ENCODE data around the gene HSPA12A.
"Not testable (repeated sequence)": the region's sequence is repeated elsewhere in the genome, so short reads cannot be mapped to it uniquely, and the experiment has no call there.

Gene HSPA12A

DNA sequence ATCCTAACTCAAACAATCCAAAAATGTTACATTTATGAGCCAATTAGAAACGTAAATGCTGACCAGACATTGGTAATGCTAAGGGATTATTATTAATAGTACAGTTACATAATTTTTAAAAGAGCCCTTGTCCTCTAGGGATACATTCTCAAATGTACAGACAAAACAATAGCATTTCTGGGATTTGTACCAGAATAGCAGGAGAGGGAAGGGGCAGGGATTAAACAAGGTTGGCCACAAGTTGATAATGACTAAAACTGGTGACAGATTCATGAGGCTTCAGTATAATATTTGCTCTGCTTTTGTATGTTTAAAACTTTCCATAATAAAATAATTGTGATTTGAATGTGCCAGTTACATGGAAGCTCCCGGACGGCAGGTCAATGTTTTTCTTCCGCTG is 27.0 kb downstream of the HSPA12A start:
- no peak for DNase-seq (ENCODE audit: low read depth)

DNA sequence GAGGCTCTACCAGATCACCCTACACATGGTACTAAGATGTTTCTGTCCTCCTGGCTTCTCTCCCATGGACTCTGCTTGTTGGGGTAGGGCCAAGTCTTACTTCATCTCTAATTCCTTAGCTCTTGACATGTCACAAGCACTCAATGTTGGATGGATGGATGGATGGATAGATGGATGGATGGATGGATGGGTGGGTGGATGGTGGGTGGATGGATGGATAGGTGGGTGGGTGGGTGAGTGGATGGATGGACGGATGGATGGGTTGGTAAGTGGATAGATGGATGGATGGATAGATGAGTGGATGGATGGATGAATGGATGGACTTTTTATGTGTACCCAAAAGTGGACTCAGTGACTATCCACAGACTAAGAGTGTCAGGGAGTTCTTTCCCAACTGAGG is 28.5 kb downstream of the HSPA12A start:
- DNase-seq (ENCODE audit: low read depth): no peak

DNA sequence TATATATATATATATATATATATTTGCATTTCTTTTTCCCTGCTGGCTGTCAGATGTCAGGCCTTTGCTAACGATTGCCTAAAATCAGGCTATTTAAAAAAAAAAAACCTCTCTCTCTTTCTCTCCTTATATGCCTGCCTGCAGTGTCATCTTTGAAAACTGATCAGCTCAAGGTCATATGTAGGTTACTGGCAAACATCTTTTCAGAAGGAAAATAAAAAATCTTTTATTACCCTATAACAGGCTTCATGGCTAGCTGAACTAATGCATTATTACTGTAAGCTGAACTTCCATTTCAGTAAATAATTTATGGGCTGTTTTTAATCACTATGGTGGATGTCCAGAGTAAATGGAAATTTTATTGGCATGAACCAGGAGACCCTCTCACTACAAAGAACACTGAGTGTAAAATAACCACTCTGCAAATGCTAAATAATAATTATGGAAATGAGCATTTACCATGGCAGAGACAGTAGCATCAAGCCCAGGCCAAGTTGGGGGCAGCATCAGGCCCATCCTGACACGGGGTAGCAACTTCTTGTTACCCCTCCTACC is 29.3 kb downstream of the HSPA12A start:
- DNase-seq (ENCODE audit: low read depth): no peak

DNA sequence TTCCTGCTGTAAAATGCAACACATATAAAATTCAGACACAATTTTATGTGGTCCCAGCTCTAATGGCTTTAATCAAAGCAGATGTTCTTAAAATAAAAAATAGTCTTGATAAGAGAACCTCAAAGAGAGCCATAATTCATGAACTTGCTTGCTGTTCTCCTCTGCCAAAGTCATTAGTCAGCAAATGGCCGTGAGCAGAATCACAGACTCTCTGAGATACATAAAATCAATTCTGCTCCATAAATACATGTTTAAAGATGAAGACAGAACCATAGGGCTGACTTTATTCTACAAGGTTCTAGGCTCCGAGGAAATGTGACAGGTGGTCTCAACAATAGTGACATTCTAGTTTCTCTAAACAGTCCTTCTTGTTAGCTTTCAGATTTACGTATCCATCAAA is 29.8 kb downstream of the HSPA12A start:
- DNase-seq (ENCODE audit: low read depth): no peak

DNA sequence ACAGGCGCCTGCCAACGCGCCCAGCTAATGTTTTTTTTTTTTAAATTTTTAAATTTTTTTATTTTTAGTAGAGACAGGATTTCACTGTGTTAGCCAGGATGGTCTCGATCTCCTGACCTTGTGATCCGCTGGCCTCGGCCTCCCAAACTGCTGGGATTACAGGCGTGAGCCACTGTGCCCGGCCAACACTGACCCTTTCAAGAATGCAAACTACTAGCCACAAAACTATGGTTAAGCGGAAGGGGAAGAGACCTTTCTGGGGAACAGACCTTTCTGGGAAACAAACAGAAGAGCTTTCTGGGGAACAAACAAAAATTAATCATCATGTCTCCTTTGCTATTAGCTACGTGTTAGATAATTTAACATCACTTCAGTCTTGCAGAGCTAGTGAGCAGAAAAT is 30.6 kb downstream of the HSPA12A start:
- not testable (repeated sequence) for DNase-seq (ENCODE audit: low read depth)

DNA sequence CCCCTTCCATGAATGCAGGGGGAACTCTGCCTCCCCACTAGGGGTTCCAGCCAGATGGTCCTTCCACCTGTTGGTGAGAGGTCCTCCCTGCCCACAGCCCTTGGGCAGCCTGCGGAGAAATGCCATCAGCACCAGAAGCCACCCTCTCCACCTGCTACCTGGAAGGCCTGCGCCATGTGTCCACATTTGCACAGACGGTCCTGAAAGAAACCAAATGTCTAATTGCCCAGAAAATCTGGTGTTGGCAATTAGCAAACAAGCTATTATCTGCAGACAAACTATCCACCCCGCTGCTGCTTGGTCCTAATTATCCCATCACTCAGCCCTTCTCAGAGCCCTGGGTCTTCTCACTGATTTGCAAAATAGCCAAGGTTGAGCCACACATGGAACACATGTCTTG is 32.3 kb downstream of the HSPA12A start:
- no peak for DNase-seq (ENCODE audit: low read depth)

DNA sequence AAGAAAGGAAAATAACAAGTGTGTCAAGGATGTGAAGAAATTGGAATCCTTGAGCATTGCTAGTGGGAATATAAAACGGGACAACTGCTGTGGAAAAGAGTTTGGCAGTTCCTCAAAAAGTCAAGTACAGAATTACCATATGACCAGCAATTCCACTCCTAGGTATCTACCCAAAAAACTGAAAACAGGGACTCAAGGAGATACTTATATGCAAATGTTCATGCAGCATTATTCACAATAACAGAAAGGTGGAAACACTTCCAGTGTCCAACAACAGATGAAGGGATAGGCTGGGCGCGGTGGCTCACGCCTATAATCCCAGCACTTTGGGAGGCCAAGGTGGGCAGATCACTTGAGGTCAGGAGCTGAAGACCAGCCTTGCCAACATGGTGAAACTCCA is 33.5 kb downstream of the HSPA12A start:
- DNase-seq (ENCODE audit: low read depth): no peak

DNA sequence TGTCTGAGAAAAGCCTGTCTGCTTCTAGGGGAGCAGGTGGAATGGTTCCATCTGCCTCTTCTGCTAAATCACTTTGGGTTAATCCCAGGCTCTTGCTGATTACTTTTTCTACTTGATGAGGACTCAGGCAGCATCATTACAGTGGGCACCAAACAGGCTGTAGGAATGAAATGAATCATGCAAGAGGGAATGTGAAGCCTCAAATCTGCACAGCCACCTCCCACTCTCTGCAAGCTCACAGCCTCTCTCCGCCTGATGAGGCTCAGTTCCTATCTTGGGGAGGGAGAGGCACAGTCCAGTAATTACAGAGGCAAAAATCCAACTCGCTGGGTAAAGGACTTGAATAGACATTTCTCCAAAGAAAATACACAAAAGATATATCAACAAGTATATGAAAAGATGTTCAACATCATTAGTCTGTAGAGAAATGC is 34.0 kb downstream of the HSPA12A start:
- DNase-seq (ENCODE audit: low read depth): no peak

DNA sequence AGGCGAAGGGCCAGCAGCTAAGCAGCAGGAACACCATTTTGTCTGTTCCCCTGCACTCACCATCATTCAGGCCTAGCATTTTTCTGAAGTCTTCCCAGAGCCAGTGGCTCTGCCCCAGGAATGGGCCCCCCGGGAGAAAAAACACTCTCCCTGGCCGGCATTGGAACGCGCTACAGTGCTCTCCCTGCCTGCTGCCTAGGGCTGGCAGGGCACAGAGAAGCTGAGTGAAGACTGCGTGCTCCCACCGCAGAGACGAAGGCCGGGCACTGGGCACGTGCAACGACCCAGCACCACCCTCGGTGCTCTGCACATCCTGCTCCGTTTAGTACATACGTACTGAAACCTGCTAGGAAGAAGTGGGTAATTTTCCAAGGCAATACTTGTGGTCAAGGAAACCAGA is 34.4 kb downstream of the HSPA12A start:
- no peak for DNase-seq (ENCODE audit: low read depth)

DNA sequence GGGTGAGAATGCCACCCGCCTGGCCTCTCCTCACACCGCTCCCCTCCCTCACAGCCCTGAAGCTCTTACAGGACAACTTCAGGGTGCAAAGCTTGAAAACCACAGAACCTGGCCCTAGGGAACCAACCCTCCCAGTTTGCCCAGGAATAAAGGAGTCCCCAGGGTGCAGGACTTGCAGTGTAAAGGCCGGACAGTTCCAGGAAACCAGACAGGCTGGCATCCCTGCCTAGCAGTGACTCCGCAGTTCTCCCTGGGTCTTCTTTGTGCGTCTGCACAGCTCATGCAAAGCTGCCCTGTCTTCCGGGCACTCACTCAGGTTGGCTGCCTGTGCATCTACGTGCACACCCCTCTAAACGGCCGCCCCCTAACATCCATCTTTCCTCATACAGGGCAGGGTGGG is 36.1 kb downstream of the HSPA12A start:
- no peak for DNase-seq (ENCODE audit: low read depth)

DNA sequence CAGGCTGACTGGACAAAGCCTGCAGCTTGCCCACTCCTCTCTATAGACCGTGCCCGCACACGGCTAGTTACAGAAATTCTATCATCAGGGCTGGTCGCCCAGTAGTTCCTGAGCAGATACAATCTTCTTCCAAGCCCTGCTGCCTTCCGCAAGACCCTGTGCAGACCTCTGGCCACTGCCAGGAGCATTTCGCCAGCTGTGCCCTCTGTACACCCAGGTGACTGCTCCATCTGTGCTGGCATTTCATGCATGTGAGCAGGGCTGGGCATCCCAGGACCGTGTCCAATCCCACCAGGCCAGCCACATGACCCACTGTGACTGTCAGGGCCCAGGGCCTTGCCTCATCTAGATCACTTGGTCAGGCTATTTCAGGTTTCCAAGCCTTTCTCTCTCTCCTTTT is 36.9 kb downstream of the HSPA12A start:
- no peak for DNase-seq (ENCODE audit: low read depth)

DNA sequence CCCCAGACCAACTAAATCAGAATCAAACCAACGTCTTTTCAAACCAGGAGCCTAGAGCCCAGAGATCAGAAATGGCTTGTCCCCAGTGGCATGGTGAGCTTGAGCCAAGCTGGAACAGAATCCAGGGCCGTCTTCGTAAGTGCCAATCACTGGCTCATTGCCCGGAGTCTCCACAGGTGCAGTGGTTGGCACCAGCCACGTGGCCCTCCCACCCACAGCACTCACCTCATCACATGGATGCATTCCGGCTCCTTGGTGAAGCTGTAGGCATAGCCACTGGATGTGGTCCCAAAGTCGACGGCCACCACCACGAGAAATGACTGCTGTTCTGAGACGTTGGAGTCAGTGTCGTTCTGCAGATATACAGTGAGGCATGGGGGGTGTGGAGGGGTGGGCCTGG is 37.4 kb downstream of the HSPA12A start:
- DNase-seq (ENCODE audit: low read depth): no peak

DNA sequence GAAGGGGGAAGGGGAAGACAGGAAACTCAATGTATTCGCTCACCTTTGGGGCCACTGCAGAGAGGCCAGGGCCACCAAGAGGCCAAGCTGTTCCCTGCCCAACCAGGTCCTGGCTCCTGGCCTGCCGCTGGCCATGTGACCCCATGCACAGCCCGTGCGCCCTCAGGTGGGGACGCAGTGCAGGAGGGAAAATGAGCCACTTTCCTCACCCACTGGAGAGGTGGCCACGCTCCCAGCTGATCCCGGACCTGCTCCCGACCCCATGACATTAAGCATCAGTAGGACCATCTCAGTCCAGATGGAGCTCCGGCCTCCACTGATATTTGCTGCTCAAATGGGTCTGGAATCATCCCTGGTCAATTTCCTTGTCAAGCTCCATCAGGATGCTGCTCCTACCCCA is 40.2 kb downstream of the HSPA12A start:
- no peak for DNase-seq (ENCODE audit: low read depth)

DNA sequence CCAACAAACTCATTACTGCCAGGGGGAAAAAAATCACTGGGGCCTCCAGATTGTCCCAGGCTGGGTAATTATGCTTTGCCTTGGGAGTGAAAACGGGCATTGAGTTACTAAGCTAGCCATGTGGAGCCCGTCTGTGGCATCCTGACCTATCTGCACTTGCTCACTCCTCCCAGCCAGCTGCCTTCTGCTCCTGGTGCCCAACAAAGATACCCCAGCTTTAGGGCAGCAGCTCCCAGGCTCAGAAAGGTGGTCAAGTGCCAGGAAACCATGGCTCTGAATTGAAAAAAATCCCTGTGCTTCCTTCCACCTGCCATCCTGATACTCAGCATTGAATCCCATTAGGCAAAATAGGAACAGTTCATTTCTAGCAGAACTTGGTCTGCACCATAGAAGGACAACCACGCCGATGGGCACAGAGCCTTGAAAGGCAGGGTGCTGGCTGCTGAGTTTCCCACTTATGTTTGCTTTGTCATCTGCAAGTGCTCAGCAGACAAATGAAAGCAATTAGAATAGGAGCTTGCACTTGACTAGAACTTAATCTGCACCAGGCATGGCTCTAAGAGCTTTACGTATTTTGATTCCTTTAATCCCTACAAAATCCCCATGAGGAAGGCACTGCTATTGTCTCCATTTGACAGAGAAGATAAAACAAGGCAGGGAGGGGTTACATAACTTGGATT is 42.8 kb downstream of the HSPA12A start:
- no peak for DNase-seq (ENCODE audit: low read depth)

DNA sequence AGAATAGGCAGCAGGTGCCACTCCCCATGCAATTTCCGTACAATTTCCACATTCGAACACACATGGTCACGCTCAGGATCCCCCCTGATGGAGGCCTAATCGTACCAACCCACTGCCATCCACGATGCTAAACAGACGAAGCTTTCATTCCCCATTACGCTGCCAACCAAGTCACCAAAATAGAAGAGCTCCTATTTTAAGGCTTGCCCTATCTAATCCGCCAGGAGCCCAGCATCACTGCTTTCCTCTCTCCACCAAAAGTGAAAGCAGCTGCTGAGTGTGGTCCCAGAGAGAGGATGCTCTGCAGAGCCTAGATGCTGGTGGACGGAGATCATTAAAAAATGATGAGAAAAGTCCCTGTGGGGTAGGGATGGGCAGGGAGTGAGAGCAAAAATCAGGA is 43.3 kb downstream of the HSPA12A start:
- DNase-seq (ENCODE audit: low read depth): no peak

DNA sequence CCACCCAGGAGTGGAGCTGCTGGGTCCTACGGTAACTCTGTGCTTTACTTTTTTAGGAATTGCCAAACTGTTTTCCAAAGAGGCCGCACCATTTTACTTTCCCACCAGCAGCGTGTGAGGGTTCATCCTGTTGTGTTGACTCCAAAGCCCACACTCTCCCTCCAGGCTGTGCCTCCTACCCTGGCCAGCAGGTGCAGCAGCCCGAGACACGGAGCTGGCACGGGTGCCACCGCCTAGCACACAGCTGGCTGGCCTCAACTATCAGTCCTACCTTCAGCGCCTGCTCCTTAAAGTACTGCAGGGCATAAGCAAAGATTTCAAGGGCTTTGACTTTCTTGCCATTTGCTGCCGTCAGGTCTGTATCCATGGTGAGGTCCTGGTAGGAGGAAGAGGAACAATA is 44.0 kb downstream of the HSPA12A start:
- no peak for DNase-seq (ENCODE audit: low read depth)

DNA sequence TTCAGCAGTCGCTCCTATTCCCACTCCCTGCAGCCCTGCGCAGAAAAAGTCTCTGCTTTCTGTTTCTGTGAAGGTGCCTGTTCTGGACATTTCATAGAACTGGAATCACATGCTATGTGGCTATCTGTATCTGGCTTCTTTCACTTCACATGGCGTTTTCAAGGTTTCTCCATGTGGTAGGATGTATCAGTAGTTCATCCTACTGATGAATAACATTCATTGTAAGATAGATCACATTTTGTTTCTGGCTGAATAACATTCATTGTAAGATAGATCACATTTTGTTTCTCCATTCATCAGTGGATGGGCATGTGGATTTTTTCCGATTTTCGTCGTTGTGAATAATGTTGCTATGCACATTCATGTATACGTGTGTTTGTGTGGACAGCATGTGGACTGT is 44.5 kb downstream of the HSPA12A start:
- no peak for DNase-seq (ENCODE audit: low read depth)

DNA sequence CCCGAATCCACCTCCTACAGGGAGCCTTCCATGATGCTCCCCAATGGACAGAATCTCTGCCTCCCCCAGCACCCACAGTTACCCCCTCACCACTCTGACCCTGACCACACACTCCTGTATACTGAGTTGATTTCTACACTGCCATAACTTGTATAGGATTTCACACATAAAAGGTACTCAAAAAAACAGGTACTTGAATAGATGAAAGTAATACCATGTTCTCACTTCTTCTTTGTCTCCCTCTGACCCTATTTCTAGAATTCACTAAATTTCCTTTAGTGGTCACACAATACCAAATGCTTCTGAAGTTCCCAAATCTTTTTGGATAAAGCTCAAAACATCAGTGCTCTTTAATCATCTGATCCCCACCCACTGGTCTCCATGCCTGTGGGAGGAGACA is 45.4 kb downstream of the HSPA12A start:
- DNase-seq (ENCODE audit: low read depth): no peak

DNA sequence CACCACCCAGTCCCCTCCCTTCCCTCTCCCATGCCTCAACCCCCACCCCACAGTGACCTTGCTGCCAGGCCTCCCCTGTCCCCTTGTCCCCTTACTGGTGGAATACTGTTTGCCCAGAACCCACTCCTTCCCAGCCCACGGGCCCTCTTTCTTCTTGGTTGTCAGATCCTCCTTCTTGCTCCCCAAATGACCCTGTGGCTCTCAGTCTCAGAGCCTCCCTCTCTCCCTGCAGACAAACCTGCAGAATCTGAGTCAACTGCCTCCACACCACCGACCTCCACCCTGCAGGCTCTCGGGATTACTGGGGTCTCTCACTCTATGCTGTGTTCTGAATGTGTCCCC is 47.5 kb downstream of the HSPA12A start:
- DNase-seq (ENCODE audit: low read depth): no peak

DNA sequence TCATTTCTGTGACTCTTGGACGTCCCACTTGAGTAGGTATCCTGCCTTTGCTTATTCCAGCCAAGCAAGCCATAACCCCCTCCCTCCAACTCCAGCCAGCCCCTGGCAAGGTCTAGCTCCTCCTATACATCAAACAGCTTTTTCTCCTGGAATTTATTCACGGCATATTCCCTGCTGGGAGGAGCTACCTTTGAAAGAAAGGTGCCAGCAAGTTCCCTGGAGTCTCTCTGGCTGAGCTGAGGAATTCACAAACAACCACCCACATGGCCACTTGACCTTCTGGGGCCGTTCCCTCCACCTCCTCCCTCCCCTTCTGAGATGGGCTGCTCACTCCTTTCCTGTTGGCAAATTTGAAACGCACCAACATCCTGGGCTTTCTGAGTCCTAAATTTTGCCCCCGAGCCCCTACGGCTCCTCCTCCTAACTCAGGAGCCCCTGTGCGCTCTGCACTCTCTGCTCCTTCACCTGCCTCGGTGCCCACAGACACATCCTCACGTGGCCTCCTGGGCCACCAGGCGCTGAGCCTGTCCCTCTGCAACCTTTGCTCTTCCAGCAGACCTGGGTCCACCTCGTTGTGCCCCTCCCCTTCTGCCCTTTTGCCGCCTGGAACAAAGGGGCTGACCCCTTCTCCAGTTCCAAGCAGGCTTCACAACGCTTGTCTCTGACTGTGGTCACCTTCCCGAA is 48.0 kb downstream of the HSPA12A start:
- DNase-seq (ENCODE audit: low read depth): no peak

DNA sequence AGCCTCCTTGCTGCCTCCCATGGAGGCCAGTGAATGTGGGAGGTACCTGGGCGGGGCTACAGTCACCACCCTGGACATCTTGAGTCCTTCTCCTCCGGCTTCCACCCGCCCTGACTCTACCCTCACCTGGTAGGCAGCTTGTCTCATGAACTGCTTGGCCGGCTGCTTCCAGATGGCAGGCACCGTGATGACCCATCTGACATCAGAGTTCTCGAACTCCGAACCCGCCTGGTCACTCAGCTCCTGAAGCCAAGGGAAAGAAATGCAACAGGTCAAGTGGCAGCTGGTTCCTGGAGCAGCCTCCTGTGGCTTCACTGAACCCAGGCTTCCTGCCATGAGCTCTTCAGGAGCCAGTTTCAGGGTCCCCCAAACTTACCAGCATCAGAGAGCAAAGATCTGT is 50.1 kb downstream of the HSPA12A start:
- DNase-seq (ENCODE audit: low read depth): no peak

DNA sequence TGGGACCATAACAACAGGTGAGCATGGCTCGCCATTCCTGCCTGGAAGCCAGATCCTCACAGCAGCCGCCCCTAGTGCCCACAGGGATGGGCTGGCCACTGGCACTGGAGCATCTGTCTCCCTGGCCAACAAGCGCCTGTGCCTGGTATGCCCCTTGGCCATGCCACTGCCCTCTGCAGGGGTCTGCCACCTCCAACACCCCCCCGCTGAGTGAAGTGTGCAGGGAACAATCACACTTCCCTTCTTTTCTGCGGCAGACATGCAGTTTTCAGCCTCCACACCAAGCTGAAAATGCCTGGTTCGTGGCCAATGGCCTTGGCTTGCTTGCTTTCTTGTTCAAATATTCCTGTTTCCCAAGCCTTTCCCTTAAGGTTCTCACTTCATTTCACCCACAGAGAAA is 50.7 kb downstream of the HSPA12A start:
- DNase-seq (ENCODE audit: low read depth): no peak

DNA sequence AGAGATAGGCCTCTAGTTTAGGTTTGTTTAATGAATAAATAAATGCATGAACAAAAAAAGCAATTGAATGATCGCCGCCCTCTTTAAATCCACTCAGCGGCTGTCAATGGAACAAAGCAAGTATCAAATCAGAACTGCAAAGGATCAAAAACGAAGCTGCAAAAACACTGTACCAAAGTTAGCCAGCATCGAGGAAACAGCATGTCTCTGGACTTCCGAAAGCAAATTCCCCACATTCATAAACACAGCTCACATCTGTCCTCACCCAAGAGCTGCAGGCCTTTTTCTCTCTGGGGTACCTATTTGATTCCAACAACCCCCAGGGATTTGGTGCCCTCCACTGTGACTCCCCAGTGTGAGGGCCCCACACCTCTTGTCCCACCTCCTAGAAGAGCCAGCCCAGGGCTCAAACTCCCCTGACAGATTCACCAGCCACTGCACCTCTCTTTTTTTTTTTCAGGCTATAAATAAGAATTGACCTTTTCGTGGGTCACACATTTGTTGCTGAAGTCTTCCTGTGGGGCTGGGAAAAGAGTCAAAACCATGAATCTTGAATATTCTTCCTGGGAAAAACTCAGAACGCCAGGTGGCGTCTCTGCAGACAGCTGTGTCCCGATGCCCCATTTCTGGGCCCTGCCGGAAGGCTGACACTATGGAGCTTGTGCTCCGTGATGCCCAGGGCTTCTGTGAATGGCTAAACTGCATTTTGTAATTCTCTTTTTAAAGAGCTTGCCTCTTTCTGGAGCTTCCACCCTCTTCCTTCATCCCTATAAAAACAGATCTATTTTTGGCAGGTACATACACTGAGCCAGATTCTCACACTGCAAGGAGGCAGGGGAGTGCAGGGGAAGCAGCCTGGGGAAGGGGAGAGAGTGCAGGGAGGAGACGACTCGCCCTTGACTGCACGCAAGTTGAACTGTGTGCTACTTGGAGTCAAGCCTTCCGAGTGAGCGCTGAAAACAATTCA is 51.7 kb downstream of the HSPA12A start:
- no peak for DNase-seq (ENCODE audit: low read depth)
